ENCODE results near the gene RBM47.
"Not testable (repeated sequence)": the region's sequence is repeated elsewhere in the genome, so short reads cannot be mapped to it uniquely, and the experiment has no call there.

RBM47 gene

DNA sequence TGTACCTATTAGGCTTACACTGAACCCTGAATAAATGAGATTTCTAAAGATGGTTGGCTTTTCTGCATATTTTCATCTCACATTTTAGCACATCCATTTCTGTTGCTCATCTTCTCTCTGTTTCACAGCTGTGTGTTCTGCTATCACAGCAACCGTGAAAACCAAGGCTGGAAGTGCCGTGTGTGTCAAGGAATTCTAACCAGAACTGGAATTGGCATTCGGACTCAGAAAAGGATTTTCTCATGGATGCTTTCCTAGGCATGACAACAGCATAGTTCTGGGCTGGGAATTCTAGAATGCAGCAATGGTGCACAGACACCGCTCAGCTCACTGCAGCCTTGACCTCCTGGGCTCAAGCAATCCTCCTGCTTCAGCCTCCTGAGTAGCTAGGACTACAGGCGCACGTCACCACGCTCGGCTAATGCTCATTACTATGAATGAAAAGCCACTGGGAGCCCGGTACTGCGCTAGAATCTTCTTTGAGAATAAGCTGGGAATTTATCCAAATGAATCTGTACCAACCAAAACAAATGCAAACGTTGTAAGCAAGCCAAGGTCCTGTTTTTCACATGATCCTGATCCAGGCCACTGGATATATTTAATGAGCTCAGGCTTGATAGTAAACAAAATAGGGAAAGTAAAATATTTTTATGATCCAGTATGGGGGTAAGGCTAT, 105.2 kb downstream of the RBM47 start:
- DNase-seq = no peak

DNA sequence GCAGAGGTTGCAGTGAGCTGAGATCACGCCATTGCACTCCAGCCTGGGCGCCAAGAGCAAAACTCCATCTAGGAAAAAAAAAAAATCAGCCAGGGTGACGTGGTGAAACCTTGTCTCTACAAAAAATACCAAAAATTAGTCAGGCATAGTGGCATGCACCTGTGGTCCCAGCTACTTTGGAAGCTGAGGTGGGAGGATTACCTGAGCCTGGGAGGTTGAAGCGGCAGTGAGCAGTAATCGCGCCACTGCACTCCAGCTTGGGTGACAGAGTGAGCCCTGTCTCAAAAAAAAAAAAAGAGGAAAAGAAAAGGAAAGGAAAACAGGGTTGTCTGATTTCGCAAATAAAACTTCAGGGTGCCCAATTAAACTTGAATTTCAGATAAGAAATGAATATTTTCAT, 106.1 kb downstream of the RBM47 start:
- DNase-seq = no peak

- DNase-seq = no peak
These were observed 107.7 kb downstream of the RBM47 start for GRCh38 chr4:40521957-40522356.

DNA sequence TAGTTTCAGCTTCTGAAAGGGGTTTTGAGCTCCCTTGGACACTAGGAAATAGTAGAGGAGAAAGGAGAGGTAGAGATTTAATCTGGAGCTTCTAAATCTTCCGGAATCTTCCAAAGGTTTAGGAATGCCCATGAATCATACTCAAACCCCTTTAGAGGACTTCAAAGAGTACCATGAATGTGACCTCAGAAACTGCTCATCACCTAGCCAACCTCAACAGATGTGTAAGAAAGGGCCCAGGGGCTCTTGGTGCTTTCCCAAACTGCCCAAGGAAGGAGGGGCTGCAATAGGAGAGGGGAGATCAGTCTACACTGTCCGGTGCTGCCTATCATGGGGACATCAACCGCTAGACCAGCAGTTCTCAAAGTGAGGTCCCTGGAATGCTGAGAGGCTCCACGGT, 109.1 kb downstream of the RBM47 start:
- DNase-seq = no peak

DNA sequence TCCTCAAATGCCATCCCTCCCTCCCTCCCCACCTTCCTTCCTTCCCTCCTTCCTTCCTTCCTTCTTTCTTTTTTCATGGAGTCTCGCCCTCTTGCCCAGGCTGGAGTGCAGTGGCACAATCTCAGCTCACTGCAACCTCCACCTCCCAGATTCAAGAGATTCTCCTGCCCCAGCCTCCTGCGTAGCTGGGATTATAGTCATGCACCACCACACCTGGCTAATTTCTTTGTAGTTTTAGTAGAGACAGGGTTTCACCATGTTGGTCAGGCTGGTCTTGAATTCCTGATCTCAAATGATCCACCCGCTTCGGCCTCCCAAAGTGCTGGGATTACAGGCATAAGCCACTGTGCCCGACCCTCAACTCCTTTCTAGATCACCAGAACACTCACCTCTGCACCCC, 112.6 kb downstream of the RBM47 start:
- DNase-seq = not testable (repeated sequence)

DNA sequence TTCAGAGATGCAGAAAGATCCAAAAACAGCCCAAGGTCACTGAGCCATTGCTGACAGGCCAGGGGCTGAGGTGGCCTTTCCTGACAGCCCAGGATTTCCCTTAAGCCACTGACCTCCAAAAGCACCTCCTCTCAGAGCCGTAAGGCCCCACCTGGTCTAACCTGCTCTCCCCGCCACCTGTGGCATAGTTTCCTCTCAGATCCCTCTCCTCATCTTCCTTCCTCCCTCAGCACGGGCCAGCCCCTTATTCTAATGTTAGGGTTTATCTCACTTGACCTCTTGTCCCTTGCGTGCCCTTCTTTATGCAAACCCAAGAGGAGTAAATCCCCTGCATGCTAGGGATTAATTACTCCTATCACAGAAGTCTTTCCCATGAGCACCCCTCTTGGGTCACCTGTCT, 113.0 kb downstream of the RBM47 start:
- DNase-seq = no peak

- DNase-seq = no peak
These were observed 114.0 kb downstream of the RBM47 start for GRCh38 chr4:40515398-40516293.

- DNase-seq = no peak
These were observed 114.6 kb downstream of the RBM47 start for GRCh38 chr4:40515037-40515397.

GRCh38 chr4:40514497-40514951, 115.1 kb downstream of the RBM47 start:
- no peak for DNase-seq

- no peak for DNase-seq
These were observed 118.5 kb downstream of the RBM47 start for GRCh38 chr4:40511036-40511614.

DNA sequence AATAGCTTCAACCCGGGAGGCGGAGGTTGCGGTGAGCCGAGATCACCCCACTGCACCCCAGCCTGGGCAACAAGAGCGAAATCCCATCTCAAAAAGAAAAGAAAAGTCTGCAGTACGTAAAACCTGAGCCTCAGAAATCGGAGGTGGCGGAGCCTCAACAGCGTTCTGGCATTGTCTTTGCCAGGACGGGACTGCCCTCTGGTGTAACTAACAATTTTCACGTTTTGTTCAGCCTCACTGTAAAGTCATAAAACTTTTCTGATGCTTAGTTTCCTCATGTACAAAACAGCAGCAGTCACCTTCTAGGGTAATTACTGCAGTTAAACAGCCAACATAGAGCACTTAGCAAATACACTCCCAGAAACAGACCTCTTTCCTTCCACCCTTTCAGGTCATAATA, 121.7 kb downstream of the RBM47 start:
- no peak for DNase-seq

- DNase-seq = no peak
These were observed 123.2 kb downstream of the RBM47 start for GRCh38 chr4:40506492-40506891.

GRCh38 chr4:40506066-40506465, 123.6 kb downstream of the RBM47 start:
- no peak for DNase-seq

- DNase-seq = no peak
These were observed 126.7 kb downstream of the RBM47 start for GRCh38 chr4:40502934-40503333.

DNA sequence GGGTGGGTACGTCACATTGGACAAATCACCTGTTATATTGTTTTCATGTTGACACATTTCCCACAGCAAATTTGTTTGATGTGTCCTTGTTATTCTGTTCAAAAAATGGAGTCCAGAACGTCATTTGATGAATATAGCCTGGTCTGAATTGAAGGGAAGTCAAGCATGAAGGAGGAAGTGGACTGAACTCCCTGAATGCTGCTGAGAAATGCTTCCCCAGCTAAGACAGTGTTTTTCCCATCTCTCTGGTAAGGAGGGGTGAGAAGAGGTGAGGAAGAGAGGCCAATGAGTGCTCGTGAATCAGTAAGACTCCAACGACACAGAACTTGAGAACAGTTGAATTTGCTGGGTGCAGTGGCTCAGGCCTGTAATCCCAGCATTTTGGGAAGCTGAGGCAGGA, 127.4 kb downstream of the RBM47 start:
- no peak for DNase-seq

- no peak for DNase-seq
These were observed 128.9 kb downstream of the RBM47 start for GRCh38 chr4:40500781-40501180.

- no peak for DNase-seq
These were observed 136.5 kb downstream of the RBM47 start for GRCh38 chr4:40493160-40493559.

GRCh38 chr4:40492691-40493090, 137.0 kb downstream of the RBM47 start:
- no peak for DNase-seq

- no peak for DNase-seq
These were observed 139.2 kb downstream of the RBM47 start for GRCh38 chr4:40490481-40490880.

DNA sequence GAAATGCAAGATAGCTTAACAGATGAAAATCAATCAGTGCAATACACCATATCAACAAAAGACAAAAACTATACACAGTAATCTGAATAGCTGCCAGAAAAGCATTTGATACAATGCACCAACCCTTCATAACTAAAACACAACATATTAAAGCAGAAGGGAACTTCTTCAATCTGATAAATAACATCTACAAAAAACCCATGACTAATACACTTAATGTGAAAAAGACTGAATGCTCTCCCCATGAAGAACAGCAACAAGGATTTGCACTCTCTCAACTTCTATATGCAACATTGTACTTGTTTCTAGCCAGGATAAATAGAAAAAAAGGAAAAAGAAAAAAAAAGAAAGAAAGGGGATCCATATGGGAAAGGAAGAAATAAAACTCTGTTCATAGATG, 139.7 kb downstream of the RBM47 start:
- no peak for DNase-seq

- DNase-seq = no peak
These were observed 143.1 kb downstream of the RBM47 start for GRCh38 chr4:40486534-40486933.

DNA sequence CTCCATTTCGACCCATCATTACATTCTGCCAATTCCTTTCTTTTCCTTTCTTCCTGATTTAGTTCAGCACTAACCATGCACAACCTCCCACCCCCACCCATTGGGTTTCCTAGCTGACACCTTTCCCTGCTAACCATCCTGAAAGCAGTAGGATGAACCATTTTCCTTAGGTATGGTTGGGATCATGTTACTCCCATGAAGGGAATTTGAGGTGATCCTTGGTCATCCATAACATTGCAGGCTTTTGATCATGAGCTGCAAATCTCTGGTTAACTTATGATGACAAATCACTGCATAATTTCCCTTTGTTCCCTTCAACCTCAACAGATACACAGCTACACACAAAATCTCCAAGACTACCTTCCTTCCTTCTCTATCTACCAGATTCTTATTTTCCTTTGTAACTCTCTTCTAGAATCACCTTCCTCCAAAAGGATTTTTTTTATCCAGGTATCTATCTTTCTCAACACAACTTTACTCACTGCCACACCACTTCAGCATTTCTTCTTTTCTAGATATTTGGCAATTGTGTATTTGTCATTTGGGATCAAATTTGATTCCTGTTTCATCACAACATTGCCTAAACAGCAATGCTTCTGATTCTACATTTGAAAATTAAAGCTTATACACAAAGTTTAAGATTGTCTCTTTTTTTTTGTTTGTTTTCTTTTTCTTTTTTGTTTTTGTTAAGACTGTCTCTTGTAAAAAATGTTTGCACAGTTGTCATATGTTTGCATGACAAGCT, 145.1 kb downstream of the RBM47 start:
- no peak for DNase-seq

DNA sequence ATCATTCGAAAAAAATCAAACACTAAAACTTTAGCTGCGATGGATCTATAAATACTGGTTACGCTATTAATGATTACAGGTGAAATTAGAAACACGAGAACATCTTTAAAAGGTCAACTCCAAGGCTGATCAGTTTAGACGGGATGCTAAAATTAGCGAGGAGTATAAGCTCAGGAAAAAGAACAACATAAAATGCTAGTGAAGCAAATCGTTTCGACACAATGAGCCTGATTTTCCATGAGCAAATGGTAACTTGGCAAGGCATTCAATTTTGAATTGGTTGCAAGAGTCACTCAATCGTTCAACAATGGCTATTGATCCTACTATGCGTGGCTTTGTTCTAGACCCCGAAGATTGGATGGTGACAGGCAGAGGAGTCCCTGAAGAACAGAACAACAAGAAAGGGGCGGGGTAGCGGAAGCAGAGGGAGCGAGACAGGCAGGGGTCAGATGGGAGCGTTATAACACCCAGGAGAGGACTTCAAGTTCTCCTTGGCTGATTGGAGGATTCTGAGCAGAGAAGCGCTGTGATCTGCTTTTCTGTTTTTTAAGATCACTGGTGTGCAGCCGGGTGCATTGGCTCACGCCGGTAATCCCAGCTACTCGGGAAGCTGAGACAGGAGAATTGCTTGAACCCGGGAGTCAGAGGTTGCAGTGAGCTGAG, 146.5 kb downstream of the RBM47 start:
- DNase-seq = no peak
